Measurements from ENCODE around the gene NEU4. TPM values are rescaled to one million over a fixed set of nuclear protein-coding genes. Genes with fewer than 3 reads are reported as not detected.
A peak's percentile ranks its signal among the peaks of the same experiment; 100 is the strongest.

The NEU4 gene
- total RNA-seq, 1 experiment from 2014 or later = 2.2 TPM

DNA sequence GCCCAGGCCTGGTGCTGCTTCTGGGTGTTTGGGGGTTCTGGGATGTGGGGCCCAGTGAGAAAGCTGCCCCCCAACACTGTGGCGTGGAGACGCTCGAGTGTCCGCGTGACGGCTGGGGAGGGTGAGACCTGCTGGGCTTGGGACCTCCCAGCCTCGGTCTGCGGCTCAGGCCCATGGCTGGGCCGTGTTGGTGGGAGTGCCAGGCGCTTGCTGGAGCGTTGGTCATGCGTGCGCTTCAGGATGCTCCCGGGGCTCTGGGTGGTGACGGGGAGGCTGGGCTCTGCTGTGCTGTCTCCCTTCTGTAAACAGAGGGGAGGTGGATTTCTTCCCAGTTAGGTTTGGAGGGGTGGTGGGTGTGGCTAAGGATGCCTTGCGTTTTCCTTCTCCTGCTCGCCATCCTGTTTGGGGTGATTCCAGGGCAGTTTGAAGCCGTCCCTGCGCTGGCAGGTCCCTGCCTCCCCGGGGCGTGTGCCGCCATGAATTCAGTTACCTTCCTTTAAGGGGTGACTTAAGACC, 31.8 kb upstream of the NEU4 start (continued):
- TF ChIP-seq, protein P1, sequence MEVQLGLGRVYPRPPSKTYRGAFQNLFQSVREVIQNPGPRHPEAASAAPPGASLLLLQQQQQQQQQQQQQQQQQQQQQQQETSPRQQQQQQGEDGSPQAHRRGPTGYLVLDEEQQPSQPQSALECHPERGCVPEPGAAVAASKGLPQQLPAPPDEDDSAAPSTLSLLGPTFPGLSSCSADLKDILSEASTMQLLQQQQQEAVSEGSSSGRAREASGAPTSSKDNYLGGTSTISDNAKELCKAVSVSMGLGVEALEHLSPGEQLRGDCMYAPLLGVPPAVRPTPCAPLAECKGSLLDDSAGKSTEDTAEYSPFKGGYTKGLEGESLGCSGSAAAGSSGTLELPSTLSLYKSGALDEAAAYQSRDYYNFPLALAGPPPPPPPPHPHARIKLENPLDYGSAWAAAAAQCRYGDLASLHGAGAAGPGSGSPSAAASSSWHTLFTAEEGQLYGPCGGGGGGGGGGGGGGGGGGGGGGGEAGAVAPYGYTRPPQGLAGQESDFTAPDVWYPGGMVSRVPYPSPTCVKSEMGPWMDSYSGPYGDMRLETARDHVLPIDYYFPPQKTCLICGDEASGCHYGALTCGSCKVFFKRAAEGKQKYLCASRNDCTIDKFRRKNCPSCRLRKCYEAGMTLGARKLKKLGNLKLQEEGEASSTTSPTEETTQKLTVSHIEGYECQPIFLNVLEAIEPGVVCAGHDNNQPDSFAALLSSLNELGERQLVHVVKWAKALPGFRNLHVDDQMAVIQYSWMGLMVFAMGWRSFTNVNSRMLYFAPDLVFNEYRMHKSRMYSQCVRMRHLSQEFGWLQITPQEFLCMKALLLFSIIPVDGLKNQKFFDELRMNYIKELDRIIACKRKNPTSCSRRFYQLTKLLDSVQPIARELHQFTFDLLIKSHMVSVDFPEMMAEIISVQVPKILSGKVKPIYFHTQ (CRISPR knock-in tag; IDR thresholded peaks at IDR 0.05) = no peak
- TF ChIP-seq, protein P2, sequence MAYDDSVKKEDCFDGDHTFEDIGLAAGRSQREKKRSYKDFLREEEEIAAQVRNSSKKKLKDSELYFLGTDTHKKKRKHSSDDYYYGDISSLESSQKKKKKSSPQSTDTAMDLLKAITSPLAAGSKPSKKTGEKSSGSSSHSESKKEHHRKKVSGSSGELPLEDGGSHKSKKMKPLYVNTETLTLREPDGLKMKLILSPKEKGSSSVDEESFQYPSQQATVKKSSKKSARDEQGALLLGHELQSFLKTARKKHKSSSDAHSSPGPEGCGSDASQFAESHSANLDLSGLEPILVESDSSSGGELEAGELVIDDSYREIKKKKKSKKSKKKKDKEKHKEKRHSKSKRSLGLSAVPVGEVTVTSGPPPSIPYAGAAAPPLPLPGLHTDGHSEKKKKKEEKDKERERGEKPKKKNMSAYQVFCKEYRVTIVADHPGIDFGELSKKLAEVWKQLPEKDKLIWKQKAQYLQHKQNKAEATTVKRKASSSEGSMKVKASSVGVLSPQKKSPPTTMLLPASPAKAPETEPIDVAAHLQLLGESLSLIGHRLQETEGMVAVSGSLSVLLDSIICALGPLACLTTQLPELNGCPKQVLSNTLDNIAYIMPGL (CRISPR knock-in tag; IDR thresholded peaks at IDR 0.05) = no peak
- TF ChIP-seq ATF1 (CRISPR knock-in tag; IDR thresholded peaks at IDR 0.05) = no peak
- TF ChIP-seq JAZF1 (CRISPR knock-in tag; IDR thresholded peaks at IDR 0.05) = no peak

DNA sequence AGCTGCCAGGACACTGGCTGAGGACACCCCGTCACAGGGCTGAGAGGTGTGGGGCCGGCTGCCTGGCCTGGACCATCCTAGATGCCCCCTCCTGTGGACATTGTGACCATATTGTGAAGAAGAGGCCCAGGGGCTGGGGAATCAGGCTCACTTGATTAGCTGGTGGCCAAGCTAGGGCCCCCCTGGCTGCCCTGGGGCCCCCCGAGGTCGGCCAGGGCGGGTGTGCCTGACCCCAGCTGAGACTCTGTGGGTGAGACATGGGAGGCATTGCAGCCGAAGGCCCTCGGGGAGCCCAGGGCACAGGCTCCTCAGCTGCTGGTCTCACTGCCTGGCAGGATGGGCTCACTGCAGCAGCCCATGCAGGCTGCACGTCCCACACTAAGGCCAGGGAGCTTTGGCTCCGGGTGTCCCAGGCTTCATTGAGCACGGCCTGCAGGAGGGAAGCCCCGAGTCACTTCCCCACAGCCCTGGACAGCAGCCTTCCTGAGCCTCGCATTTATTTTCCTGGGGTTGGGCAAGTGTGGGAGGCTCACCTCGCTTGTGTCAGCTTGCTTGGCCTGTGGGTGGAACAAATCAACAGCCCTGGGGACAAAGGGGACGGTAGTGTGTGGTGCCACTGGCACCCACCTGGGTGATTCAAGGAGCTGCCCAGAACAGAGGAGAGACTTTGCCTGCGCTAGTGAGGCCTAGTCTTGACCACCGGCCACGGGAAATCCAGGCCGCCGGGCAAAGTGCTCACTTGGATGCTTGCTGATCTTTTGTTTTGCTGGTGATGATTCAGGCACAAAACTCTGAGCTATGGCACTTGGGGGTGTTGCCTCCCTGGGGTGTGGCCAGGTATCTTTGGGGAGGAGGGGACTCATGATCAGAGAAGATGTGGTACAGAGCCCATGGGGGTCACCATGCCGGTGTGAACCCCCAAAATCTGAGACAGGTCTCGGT, 31.0 kb upstream of the NEU4 start:
- ChIA-PET CTCF (interaction anchor here (1.4 kb wide), 1 partner anchor 102 kb away, joined by 3 read pairs; no protein-coding TSS in a partner anchor), POLR2A (no interaction called here)
- H3K4me1 Mint-ChIP-seq = peaks cover 11% of the 10 kb centered on the region
- H3K27ac Mint-ChIP-seq = no peak overlapping the region; the same call in 1 of the 2 replicates
- peaks cover 18% of the 10 kb centered on the region for H3K36me3 Mint-ChIP-seq
- TF ChIP-seq, protein P3, sequence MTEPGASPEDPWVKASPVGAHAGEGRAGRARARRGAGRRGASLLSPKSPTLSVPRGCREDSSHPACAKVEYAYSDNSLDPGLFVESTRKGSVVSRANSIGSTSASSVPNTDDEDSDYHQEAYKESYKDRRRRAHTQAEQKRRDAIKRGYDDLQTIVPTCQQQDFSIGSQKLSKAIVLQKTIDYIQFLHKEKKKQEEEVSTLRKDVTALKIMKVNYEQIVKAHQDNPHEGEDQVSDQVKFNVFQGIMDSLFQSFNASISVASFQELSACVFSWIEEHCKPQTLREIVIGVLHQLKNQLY (CRISPR knock-in tag; IDR thresholded peaks at IDR 0.05) = no peak
- TF ChIP-seq, protein P4, sequence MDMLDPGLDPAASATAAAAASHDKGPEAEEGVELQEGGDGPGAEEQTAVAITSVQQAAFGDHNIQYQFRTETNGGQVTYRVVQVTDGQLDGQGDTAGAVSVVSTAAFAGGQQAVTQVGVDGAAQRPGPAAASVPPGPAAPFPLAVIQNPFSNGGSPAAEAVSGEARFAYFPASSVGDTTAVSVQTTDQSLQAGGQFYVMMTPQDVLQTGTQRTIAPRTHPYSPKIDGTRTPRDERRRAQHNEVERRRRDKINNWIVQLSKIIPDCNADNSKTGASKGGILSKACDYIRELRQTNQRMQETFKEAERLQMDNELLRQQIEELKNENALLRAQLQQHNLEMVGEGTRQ (CRISPR knock-in tag; IDR thresholded peaks at IDR 0.05) = no peak
- TF ChIP-seq, protein P5, sequence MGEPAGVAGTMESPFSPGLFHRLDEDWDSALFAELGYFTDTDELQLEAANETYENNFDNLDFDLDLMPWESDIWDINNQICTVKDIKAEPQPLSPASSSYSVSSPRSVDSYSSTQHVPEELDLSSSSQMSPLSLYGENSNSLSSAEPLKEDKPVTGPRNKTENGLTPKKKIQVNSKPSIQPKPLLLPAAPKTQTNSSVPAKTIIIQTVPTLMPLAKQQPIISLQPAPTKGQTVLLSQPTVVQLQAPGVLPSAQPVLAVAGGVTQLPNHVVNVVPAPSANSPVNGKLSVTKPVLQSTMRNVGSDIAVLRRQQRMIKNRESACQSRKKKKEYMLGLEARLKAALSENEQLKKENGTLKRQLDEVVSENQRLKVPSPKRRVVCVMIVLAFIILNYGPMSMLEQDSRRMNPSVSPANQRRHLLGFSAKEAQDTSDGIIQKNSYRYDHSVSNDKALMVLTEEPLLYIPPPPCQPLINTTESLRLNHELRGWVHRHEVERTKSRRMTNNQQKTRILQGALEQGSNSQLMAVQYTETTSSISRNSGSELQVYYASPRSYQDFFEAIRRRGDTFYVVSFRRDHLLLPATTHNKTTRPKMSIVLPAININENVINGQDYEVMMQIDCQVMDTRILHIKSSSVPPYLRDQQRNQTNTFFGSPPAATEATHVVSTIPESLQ (CRISPR knock-in tag; IDR thresholded peaks at IDR 0.05) = no peak
- TF ChIP-seq ZNF416 (CRISPR knock-in tag; IDR thresholded peaks at IDR 0.05) = no peak
- no peak for TF ChIP-seq KAT7 (CRISPR knock-in tag; IDR thresholded peaks at IDR 0.05; ENCODE audit: borderline replicate concordance)
- TF ChIP-seq TP53 (CRISPR knock-in tag; IDR thresholded peaks at IDR 0.05) = no peak
- TF ChIP-seq, protein P6, sequence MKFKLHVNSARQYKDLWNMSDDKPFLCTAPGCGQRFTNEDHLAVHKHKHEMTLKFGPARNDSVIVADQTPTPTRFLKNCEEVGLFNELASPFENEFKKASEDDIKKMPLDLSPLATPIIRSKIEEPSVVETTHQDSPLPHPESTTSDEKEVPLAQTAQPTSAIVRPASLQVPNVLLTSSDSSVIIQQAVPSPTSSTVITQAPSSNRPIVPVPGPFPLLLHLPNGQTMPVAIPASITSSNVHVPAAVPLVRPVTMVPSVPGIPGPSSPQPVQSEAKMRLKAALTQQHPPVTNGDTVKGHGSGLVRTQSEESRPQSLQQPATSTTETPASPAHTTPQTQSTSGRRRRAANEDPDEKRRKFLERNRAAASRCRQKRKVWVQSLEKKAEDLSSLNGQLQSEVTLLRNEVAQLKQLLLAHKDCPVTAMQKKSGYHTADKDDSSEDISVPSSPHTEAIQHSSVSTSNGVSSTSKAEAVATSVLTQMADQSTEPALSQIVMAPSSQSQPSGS (CRISPR knock-in tag; IDR thresholded peaks at IDR 0.05; ENCODE audit: borderline replicate concordance, low read depth) = no peak
- DNase-seq (ENCODE audit: low spot score) (peak; percentile 15), ATAC-seq (no peak)
- H3K4me3 Mint-ChIP-seq = no peak overlapping the region
- peaks cover 13% of the 10 kb centered on the region for H3K27me3 Mint-ChIP-seq (ENCODE audit: low read depth)
- peaks cover 19% of the 10 kb centered on the region for H3K9me3 Mint-ChIP-seq
